GM12801 (cell line): ENCODE data around the gene PEF1.

Source experiments
- TF ChIP-seq, protein P1 (sequence below): IDR thresholded peaks from one replicate; pipeline ENCODE4 v1.5.1; 2011; ENCODE audit warnings: control low read depth; ENCODE audit not compliant: insufficient read length; ENCODE audit errors: extremely low read depth

The PEF1 gene

GRCh38 chr1:31688233-31688918 lies 43.7 kb upstream of the PEF1 start:
- TF ChIP-seq, protein P1, sequence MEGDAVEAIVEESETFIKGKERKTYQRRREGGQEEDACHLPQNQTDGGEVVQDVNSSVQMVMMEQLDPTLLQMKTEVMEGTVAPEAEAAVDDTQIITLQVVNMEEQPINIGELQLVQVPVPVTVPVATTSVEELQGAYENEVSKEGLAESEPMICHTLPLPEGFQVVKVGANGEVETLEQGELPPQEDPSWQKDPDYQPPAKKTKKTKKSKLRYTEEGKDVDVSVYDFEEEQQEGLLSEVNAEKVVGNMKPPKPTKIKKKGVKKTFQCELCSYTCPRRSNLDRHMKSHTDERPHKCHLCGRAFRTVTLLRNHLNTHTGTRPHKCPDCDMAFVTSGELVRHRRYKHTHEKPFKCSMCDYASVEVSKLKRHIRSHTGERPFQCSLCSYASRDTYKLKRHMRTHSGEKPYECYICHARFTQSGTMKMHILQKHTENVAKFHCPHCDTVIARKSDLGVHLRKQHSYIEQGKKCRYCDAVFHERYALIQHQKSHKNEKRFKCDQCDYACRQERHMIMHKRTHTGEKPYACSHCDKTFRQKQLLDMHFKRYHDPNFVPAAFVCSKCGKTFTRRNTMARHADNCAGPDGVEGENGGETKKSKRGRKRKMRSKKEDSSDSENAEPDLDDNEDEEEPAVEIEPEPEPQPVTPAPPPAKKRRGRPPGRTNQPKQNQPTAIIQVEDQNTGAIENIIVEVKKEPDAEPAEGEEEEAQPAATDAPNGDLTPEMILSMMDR = no peak

DNA sequence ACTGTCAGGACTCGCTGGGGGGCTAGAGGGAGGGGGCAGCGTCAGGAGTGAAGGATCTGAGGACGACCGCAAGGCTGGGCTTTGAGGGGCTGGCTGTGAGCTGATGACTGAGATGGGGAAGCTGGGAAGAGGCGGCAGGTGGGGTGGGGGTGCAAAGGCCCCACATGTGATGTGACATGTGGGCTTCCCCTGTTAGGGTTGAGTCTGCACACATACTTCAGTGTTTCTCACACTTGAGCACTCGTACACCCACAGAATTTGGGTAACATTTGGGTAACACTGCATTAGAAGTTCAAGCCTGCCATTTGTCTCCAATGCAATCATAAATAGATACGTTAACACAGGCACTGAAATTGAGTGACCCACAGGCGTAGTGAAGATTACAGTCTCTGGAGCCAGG lies 42.9 kb upstream of the PEF1 start:
- TF ChIP-seq, protein P1 = no peak

DNA sequence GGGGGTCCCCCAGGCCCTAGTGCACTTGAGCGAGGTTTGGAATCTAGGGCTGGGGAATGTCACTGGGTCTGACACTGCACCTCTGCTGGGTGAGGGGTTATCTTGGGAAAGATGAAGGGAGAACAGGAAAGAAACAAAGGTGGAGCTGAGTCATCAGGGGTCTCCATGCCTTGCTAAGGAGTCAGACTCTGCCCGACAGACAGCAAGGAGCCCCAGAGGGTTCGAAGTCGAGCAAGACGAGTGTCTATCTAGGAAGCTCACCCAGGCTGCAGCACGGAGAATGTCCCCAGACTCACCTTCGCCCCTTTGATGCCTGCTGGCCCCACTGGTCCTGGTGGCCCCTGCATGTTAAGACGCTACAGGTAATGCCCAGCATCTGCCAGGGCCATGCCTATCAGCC lies 41.1 kb upstream of the PEF1 start:
- TF ChIP-seq, protein P1 = no peak

- TF ChIP-seq, protein P1 = no peak
Observed at GRCh38 chr1:31683997-31684396, 39.3 kb upstream of the PEF1 start.

DNA sequence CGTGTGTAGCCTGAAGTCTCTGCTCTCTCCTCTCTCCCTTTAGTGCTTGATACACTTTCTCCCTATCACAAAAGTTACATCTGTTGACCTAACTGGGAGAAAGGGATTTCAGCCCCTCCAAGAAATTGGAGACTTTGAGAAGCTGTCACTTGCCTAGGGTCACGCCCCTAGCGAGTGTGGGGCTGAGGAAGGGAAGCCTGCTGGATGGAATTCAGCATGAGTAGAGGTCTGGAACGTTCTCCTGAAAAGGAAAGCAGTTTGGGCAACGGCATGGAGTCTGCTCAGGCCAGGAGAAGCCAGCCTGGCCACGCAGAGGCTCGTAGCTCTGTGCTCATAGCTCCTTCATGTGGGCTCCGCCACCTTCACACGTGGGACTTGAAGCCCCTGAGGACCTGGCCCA lies 36.7 kb upstream of the PEF1 start:
- TF ChIP-seq, protein P1 = no peak

DNA sequence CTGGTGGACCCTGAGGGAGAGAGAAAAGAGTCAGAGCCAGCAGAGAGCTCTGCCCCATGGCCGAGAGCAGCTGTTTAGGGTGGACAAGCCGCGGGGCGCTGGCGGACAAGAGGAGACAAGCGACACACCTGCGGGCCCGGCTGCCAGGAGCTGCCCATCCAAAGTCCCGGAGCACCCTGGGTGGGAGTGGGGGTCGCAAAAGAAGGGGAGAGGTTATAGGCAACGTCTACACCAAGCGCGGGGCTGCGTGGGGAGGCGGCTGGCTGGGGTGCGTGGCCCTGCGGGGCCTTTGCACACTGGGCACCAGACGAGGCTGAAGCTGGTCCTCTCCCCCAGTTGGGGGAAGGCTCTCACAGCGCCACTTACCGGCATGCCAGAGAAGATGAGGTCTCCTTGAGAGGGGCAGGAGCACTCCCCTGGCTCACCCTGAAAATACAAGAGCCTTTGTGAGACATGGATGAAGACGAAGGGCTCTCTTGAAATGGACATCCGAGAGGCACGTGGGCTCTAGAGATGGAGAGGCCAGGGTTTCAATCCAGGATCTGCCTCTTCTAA lies 35.1 kb upstream of the PEF1 start:
- TF ChIP-seq, protein P1 = no peak

- TF ChIP-seq, protein P1 = no peak
Observed at GRCh38 chr1:31679091-31679490, 34.4 kb upstream of the PEF1 start.
